Activated CD4-positive, alpha-beta T cell treated with anti-CD3 and anti-CD28 coated beads for 36 hours (primary cell): ENCODE measurements around the gene CCNYL1. TPM values are rescaled to one million over a fixed set of nuclear protein-coding genes. Genes with fewer than 3 reads are reported as not detected.

ENCODE experiments used
- ATAC-seq: fragments of 200-7000 bp; cut with Tn5 transposase; one replicate; pipeline ENCODE4 v1.10.0; 2021; ENCODE audit warnings: mild to moderate bottlenecking, moderate library complexity
- CTCF ChIA-PET: fragments of 350-600 bp; sonication (Branson Sonifier 250); formaldehyde crosslinking; loops from one replicate; lab custom pipeline; 2021; ENCODE audit warnings: antibody characterized with exemption; lab: Charles Lee
- POLR2A ChIA-PET: fragments of 350-600 bp; sonication (Branson Sonifier 250); formaldehyde crosslinking; loops from one replicate; lab custom pipeline; 2021; ENCODE audit warnings: antibody characterized with exemption, inconsistent platforms; lab: Charles Lee
- DNase-seq: peaks from one replicate; pipeline ENCODE4 v3.0.0-alpha.2; 2020
- H3K27ac Mint-ChIP-seq: one replicate; pipeline ENCODE4 v1.8.0; 2021; ENCODE audit warnings: mixed read lengths
- H3K27me3 Mint-ChIP-seq: one replicate; pipeline ENCODE4 v1.8.0; 2021; ENCODE audit warnings: mixed read lengths
- H3K36me3 Mint-ChIP-seq: one replicate; pipeline ENCODE4 v1.8.0; 2021; ENCODE audit warnings: low read depth, mixed read lengths
- H3K4me1 Mint-ChIP-seq: one replicate; pipeline ENCODE4 v1.8.0; 2021; ENCODE audit warnings: mixed read lengths
- H3K4me3 Mint-ChIP-seq: one replicate; pipeline ENCODE4 v1.8.0; 2021; ENCODE audit warnings: mild to moderate bottlenecking, moderate library complexity, mixed read lengths
- H3K9me3 Mint-ChIP-seq: one replicate; pipeline ENCODE4 v1.8.0; 2021; ENCODE audit warnings: low read depth, mixed read lengths
- intact Hi-C, 2 experiments: fragments of 100-400 bp; cut with DNase I in 1 of 2; cut with micrococcal nuclease in 1 of 2; formaldehyde crosslinking; loops; one replicate each; pipeline versions ENCODE4 v1.14.2 to v1.15.1; 2022 to 2024; cut with DNase I, micrococcal nuclease
- total RNA-seq, 2 experiments: library from RNA; stranded (reverse); gene quantifications; one replicate each; pipeline ENCODE4 v1.2.3, GENCODE V29; 2021

CCNYL1 gene
- total RNA-seq, 2 experiments from 2014 or later = 4.0 to 5.5 TPM

- Mint-ChIP-seq H3K4me3 (no peak overlapping the region), H3K36me3 (no peaks in the 10 kb centered on the region), H3K9me3 (no peaks in the 10 kb centered on the region), H3K4me1 (no peaks in the 10 kb centered on the region), H3K27ac (no peak overlapping the region), H3K27me3 (no peaks in the 10 kb centered on the region)
- POLR2A ChIA-PET = no interaction called here
- ATAC-seq (no peak), DNase-seq (no peak)
- intact Hi-C loops = no loop called here
- CTCF ChIA-PET = interaction anchor here (0.6 to 1.1 kb wide), 2 partner anchors 43 to 263 kb away, joined by 3 to 4 read pairs; no protein-coding TSS in a partner anchor
These were observed 65.7 kb downstream of the CCNYL1 start for GRCh38 chr2:207777124-207777523.

GRCh38 chr2:207778298-207778882 is 67.0 kb downstream of the CCNYL1 start:
- intact Hi-C loops = no loop called here
- POLR2A ChIA-PET = no interaction called here
- no peaks in the 10 kb centered on the region for H3K9me3 Mint-ChIP-seq
- ATAC-seq (no peak), DNase-seq (no peak)
- H3K27me3 Mint-ChIP-seq = no peaks in the 10 kb centered on the region
- no peaks in the 10 kb centered on the region for H3K36me3 Mint-ChIP-seq
- CTCF ChIA-PET = no interaction called here
- no peaks in the 10 kb centered on the region for H3K4me1 Mint-ChIP-seq
- no peak overlapping the region for H3K4me3 Mint-ChIP-seq
- H3K27ac Mint-ChIP-seq = no peak overlapping the region

- no peak overlapping the region for H3K4me3 Mint-ChIP-seq
- H3K36me3 Mint-ChIP-seq = no peaks in the 10 kb centered on the region
- no peak for DNase-seq
- H3K4me1 Mint-ChIP-seq = no peaks in the 10 kb centered on the region
- no peak for ATAC-seq
- H3K27me3 Mint-ChIP-seq = no peaks in the 10 kb centered on the region
- no peaks in the 10 kb centered on the region for H3K9me3 Mint-ChIP-seq
- intact Hi-C loops = no loop called here
- ChIA-PET CTCF (interaction anchor here (0.7 kb wide), 1 partner anchor 320 kb away, joined by 4 read pairs; no protein-coding TSS in a partner anchor), POLR2A (no interaction called here)
- H3K27ac Mint-ChIP-seq = no peak overlapping the region
These were observed 68.1 kb downstream of the CCNYL1 start for GRCh38 chr2:207779523-207779922.

DNA sequence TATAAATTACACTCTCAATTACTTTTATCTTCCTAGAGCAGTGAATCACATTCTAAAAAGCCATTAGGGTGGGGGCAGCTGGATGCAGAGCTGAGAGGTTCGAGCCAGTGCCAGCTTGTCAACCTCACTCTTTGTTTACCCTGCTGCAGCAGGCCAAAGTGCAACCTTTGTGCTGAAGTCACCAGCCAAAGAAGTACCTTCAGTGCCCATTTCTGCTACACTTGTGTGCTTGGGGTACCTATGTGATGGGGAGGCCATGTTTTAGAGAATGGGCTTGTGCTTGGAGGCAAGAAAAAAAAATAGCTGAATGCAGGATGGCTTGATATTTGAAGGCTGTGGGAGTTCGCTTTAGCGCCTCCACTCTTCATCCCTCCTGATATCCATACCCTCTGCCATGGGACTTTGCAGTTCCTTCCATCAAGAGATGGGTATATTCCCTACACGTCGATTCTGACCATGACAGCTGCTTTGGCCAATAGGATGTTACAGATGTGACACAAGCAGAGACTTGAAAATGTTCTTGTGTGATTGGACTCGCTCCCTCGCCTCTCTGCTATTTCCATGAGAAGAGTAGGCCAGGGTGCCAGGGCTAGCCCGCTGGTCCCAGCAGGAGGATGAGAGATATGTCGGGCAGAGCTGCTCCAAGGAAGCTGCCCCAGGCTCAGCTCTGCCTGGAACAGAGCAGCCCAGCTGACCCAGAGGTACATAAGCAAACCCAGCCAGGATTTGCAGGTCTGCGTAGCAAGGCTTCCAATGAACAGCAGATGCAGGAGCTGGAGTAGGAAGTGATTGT is 71.0 kb downstream of the CCNYL1 start:
- no peaks in the 10 kb centered on the region for H3K9me3 Mint-ChIP-seq
- H3K27ac Mint-ChIP-seq = no peak overlapping the region
- CTCF ChIA-PET = interaction anchor here (1.7 kb wide), 1 partner anchor 258 kb away, joined by 4 read pairs; no protein-coding TSS in a partner anchor
- DNase-seq = no peak
- H3K36me3 Mint-ChIP-seq = no peaks in the 10 kb centered on the region
- H3K27me3 Mint-ChIP-seq = no peaks in the 10 kb centered on the region
- ATAC-seq = no peak
- H3K4me3 Mint-ChIP-seq = no peak overlapping the region
- POLR2A ChIA-PET = no interaction called here
- H3K4me1 Mint-ChIP-seq = no peaks in the 10 kb centered on the region
- intact Hi-C loops = no loop called here

- Mint-ChIP-seq H3K36me3 (no peaks in the 10 kb centered on the region), H3K27me3 (no peaks in the 10 kb centered on the region), H3K27ac (no peak overlapping the region), H3K4me1 (no peaks in the 10 kb centered on the region), H3K4me3 (no peak overlapping the region), H3K9me3 (no peaks in the 10 kb centered on the region)
- ATAC-seq = no peak
- ChIA-PET CTCF (interaction anchor here (0.6 to 1.7 kb wide), 5 partner anchors 9 to 257 kb away, joined by 3 to 5 read pairs (median 4); no protein-coding TSS in a partner anchor), POLR2A (no interaction called here)
- DNase-seq = no peak
- intact Hi-C loops = no loop called here
These were observed 72.1 kb downstream of the CCNYL1 start for GRCh38 chr2:207783514-207783913.

DNA sequence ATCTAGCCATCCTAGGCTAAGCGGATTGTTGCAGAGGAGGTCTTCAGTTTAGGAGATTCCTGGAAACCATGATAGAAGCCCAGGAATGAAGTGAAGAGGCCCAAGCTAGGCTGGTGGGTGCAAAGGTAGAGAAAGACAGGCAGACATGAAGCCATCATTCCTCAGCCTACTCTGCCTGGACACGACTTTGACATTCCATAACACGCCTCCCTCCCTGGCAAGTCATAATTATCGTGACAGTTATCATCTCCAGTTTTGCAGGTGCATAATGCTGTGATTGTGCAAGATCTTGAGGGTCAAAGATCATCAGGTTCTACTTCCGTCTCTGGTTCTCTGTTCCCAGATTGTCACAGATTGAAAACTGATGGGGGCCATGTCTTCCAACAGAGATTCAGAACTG is 73.5 kb downstream of the CCNYL1 start:
- Mint-ChIP-seq H3K4me1 (no peaks in the 10 kb centered on the region), H3K27ac (no peak overlapping the region), H3K9me3 (no peaks in the 10 kb centered on the region), H3K27me3 (peaks cover 1% of the 10 kb centered on the region), H3K36me3 (no peaks in the 10 kb centered on the region), H3K4me3 (no peak overlapping the region)
- DNase-seq (no peak), ATAC-seq (no peak)
- ChIA-PET POLR2A (no interaction called here), CTCF (no interaction called here)
- intact Hi-C loops = no loop called here

GRCh38 chr2:207787017-207787416 is 75.6 kb downstream of the CCNYL1 start:
- CTCF ChIA-PET = interaction anchor here (0.7 kb wide), 1 partner anchor 75 kb away, joined by 5 read pairs; the partner anchor contains the start of gene CCNYL1
- Mint-ChIP-seq H3K27ac (no peak overlapping the region), H3K4me3 (no peak overlapping the region), H3K27me3 (peaks cover 7% of the 10 kb centered on the region), H3K9me3 (no peaks in the 10 kb centered on the region), H3K4me1 (no peaks in the 10 kb centered on the region), H3K36me3 (no peaks in the 10 kb centered on the region)
- no peak for DNase-seq
- POLR2A ChIA-PET = no interaction called here
- ATAC-seq = no peak
- intact Hi-C loops = no loop called here

GRCh38 chr2:207787800-207788199 is 76.4 kb downstream of the CCNYL1 start:
- no peaks in the 10 kb centered on the region for H3K9me3 Mint-ChIP-seq

GRCh38 chr2:207790898-207791297 is 79.5 kb downstream of the CCNYL1 start:
- no peak for DNase-seq
- intact Hi-C loops = no loop called here
- H3K4me3 Mint-ChIP-seq = no peak overlapping the region
- H3K36me3 Mint-ChIP-seq = no peaks in the 10 kb centered on the region
- ChIA-PET POLR2A (no interaction called here), CTCF (interaction anchor here (0.7 kb wide), 1 partner anchor 20 kb away, joined by 3 read pairs; no protein-coding TSS in a partner anchor)
- no peaks in the 10 kb centered on the region for H3K9me3 Mint-ChIP-seq
- peaks cover 5% of the 10 kb centered on the region for H3K4me1 Mint-ChIP-seq
- peaks cover 12% of the 10 kb centered on the region for H3K27me3 Mint-ChIP-seq
- ATAC-seq = no peak
- H3K27ac Mint-ChIP-seq = no peak overlapping the region

More at GRCh38 chr2:207787800-207788199, 76.4 kb downstream of the CCNYL1 start:
- H3K4me3 Mint-ChIP-seq = no peak overlapping the region
- H3K36me3 Mint-ChIP-seq = no peaks in the 10 kb centered on the region
- peaks cover 5% of the 10 kb centered on the region for H3K4me1 Mint-ChIP-seq
- H3K27ac Mint-ChIP-seq = no peak overlapping the region
- intact Hi-C loops = no loop called here
- peaks cover 7% of the 10 kb centered on the region for H3K27me3 Mint-ChIP-seq
- CTCF ChIA-PET = no interaction called here
- ATAC-seq (no peak), DNase-seq (no peak)
- POLR2A ChIA-PET = no interaction called here

DNA sequence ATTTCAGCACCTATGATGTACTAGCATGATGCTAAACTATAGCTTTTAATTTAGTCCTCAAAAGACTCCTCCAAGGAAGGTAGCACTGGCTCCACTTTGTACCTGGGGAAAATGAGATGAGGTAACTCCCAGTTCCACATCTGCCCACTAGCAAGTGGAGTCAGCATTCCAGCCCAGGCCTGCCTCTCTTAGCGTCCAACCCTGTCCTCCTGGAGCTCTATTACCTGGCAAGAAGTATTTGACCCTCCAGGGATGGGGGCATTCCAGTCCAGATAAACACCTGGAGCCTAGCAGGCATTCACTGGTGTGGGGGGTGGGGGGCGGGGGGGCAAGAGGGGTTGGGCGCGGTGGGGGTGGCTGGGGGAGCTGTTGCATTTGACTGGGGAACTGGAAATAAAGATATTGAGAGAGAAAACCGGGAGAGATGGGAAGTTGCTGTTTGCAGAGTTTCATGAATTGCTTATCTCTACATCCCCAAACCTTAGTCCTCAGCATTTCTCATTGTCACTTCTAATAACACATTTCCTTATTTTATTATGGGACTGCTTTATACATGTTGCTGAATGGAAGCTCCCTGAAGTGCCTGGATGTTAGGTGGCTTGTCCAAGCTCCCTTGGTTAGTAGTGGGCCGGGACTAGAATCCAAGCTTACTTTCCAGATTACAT is 80.3 kb downstream of the CCNYL1 start:
- Mint-ChIP-seq H3K36me3 (no peaks in the 10 kb centered on the region), H3K27ac (no peak overlapping the region), H3K9me3 (no peaks in the 10 kb centered on the region), H3K4me1 (peaks cover 5% of the 10 kb centered on the region), H3K4me3 (no peak overlapping the region), H3K27me3 (peaks cover 12% of the 10 kb centered on the region)
- POLR2A ChIA-PET = no interaction called here
- intact Hi-C loops = no loop called here
- DNase-seq (no peak), ATAC-seq (no peak)
- CTCF ChIA-PET = interaction anchor here (0.5 to 0.7 kb wide), 3 partner anchors 8 to 84 kb away, joined by 3 to 4 read pairs (median 4); no protein-coding TSS in a partner anchor

DNA sequence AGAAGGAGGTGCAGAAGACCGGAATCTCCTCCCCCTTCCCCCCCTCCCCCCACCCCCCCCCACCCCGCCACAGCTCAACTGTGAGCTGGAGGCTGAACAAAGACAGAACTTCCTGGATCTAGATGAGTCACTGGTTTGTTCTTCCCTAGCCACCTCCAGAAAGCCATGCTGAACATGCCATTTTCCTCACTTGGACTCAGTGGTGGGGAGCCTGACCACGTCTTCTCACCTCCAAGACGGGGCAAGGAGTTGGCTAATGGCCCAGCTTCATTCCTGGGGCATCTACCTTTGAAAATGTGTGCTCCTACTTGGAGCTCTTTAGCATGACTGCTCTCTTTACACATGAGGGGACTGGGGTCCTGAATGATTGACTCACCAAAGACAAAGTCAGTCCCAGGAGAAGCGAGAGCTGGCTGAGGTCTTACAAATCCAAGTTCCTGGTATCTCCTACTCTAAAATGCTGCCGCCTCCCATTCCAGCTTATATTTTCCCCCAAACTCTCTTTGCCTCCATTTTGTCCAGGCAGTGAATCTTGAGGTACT is 80.9 kb downstream of the CCNYL1 start:
- Mint-ChIP-seq H3K27ac (no peak overlapping the region), H3K4me1 (peaks cover 5% of the 10 kb centered on the region), H3K36me3 (no peaks in the 10 kb centered on the region), H3K4me3 (no peak overlapping the region), H3K27me3 (peaks cover 12% of the 10 kb centered on the region), H3K9me3 (no peaks in the 10 kb centered on the region)
- ChIA-PET CTCF (interaction anchor here (0.5 to 0.6 kb wide), 3 partner anchors 9 to 1054 kb away, joined by 4 read pairs; no protein-coding TSS in a partner anchor), POLR2A (interaction anchor here (0.6 kb wide), 1 partner anchor 234 kb away, joined by 3 read pairs; no protein-coding TSS in a partner anchor)
- DNase-seq (no peak), ATAC-seq (no peak)
- intact Hi-C loops = no loop called here
